Immature natural killer cell (primary cell): ENCODE data around the gene HSBP1L1. TPM values are rescaled to one million over a fixed set of nuclear protein-coding genes. Genes with fewer than 3 reads are reported as not detected.

Experiments used
- DNase-seq, 3 donors: peaks; one replicate each; pipeline ENCODE4 v3.0.0; 2022; ENCODE audit warnings: mixed read lengths in 1 of 3
- H3K27ac Mint-ChIP-seq, 6 donors: one replicate each; pipeline ENCODE4 v1.8.0; 2020; ENCODE audit warnings: mixed read lengths in 6 of 6, mild to moderate bottlenecking in 5 of 6, inconsistent platforms in 4 of 6, moderate library complexity in 3 of 6
- H3K27me3 Mint-ChIP-seq, 3 donors: one replicate each; pipeline ENCODE4 v1.8.0; 2020 to 2021; ENCODE audit warnings: low read depth in 3 of 3, mild to moderate bottlenecking in 3 of 3, mixed read lengths in 3 of 3, moderate library complexity in 3 of 3, inconsistent platforms in 1 of 3
- H3K36me3 Mint-ChIP-seq, 3 donors: one replicate each; pipeline ENCODE4 v1.8.0; 2020; ENCODE audit warnings: mixed read lengths in 3 of 3, inconsistent platforms in 2 of 3, mild to moderate bottlenecking in 2 of 3
- H3K4me1 Mint-ChIP-seq, 2 donors: one replicate each; pipeline ENCODE4 v1.8.0; 2020; ENCODE audit warnings: inconsistent platforms in 2 of 2, mild to moderate bottlenecking in 2 of 2, mixed read lengths in 2 of 2, moderate library complexity in 1 of 2
- H3K4me3 Mint-ChIP-seq, 5 donors: one replicate each; pipeline ENCODE4 v1.8.0; 2020; ENCODE audit warnings: mild to moderate bottlenecking in 5 of 5, mixed read lengths in 5 of 5, inconsistent platforms in 3 of 5, moderate library complexity in 3 of 5
- H3K9me3 Mint-ChIP-seq, 6 donors: one replicate each; pipeline ENCODE4 v1.8.0; 2020; ENCODE audit warnings: mild to moderate bottlenecking in 6 of 6, mixed read lengths in 6 of 6, inconsistent platforms in 4 of 6, moderate library complexity in 3 of 6
- polyA plus RNA-seq, 3 donors: library from polyadenylated mRNA; unstranded; fragments of 300-500 nt; fragmentation: Illumina TruSeq; gene quantifications; one replicate each; pipeline ENCODE4 v1.2.3, GENCODE V29; 2021

The HSBP1L1 gene
- polyA plus RNA-seq, 3 donors from 2014 or later, result 4.2 to 11.8 (median 9.8) TPM

DNA sequence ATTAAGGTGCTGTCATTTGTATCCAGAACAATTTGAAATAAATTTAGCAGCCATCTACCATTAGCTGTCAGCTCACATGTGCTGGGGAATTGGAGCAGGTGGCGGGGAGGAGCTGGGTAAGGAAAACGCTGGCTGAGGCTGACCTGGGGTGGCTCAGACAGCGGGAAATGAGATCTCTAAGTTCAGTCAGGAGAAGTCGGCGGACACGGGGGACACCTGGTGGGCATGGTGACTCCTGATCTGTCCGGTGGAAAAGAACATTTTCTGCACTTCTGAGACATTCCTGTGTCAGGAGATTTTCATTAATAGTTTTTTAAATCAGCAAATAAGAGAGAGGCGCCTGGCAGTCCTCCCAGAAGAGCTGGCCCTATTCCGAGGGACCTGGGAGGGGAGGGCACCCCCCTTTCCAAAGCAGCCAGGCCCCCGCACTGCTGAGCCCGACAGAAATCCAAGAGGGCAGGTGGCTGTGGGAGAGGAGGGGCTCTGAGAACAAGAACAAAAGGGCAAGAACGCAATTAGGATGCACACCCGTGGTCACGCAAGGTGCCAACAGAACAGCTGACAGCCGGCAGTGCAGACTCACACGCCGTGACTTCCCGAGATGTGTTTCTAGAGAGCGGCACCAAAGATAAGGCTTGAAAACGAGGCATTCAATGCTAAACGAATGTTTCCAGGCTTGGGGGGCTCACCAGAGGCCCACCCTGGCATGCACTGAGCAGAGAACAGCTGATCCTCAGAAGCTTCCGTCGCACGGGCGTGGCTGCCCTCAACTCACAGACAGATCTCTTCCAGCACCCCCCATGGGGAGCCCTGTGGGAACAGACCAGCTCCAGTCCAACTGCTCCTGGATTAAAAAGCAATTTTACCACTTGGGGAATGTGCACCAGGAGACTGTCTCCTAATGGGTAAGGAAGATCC lies 39.4 kb upstream of the HSBP1L1 start:
- peaks cover 0 to 11% of the 10 kb centered on the region in 2 donors for H3K4me1 Mint-ChIP-seq
- peaks cover 12 to 16% (median 14%) of the 10 kb centered on the region in 6 donors for H3K9me3 Mint-ChIP-seq
- peaks cover 14 to 36% (median 34%) of the 10 kb centered on the region in 3 donors for H3K36me3 Mint-ChIP-seq
- H3K4me3 Mint-ChIP-seq, result no peak overlapping the region
- DNase-seq, result no peak
- H3K27ac Mint-ChIP-seq, result no peak overlapping the region
- H3K27me3 Mint-ChIP-seq, result peaks cover 0 to 4% (median 0%) of the 10 kb centered on the region in 3 donors

DNA sequence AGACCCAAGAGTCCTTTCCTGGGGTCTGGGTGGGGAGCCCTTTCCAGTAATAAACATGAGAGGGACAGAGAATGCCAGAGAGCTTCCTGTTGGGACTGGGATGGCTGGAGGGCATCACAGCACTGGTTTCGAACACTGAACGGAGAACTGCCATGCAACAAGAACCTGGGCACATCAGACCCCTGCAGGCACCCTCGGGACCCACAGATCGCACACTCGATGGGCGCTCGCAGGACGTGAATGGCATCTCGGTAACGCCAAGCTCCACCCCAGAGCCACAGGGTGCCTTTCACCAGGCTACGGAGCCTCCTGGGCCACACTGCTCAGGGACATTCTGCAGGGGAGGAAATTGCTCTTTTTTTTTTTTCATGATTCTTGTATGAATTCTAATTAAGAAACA lies 38.1 kb upstream of the HSBP1L1 start:
- Mint-ChIP-seq H3K27me3 (peaks cover 0 to 4% (median 1%) of the 10 kb centered on the region in 3 donors), H3K36me3 (peaks cover 18 to 45% (median 42%) of the 10 kb centered on the region in 3 donors), H3K27ac (no peak overlapping the region), H3K4me1 (peaks cover 0 to 11% of the 10 kb centered on the region in 2 donors), H3K9me3 (peaks cover 13 to 27% (median 23%) of the 10 kb centered on the region in 6 donors), H3K4me3 (no peak overlapping the region)
- DNase-seq, result no peak

DNA sequence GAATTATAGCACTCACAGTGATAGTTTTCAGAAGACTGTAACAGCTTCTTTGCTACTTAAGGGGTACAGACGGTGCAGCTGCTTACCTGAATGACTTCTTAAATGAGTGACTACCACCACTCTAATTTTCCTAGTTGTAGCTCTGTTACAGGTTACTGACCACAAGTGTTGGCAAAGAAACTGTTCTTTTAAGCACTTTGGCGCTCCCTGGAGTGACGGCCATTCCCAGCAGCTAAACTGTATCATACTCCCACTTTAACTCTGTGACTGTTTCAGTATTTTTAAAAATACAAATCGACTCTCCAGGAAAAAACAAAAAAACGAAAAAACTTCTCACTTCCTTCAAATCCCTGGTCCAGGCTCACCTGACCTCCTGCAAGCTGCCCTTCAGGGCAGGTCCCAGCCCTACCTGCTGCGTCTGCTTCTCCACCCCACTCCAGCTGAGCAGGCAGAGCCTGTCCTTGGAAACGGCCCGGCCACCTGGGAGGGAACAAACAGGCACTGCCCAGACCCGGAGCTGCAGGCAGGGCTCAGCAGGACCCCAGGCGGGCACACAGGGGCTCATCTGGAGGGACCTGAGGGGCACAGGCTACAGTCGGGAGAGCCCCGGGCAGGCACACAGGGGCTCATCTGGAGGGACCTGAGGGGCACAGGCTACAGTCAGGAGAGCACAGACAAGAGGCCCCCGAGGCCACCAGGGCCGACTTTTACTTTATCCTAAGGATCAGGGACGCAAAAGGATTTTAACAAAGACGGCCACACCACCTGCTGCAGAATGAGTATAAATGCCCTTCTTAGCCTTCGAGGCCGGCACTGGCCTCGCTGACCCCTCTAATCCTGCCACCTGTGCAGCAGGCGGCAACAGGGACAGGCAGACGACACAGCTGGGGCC lies 37.5 kb upstream of the HSBP1L1 start:
- peaks cover 0 to 3% (median 2%) of the 10 kb centered on the region in 3 donors for H3K27me3 Mint-ChIP-seq
- DNase-seq, result no peak
- peaks cover 13 to 32% (median 27%) of the 10 kb centered on the region in 6 donors for H3K9me3 Mint-ChIP-seq
- no peak overlapping the region for H3K4me3 Mint-ChIP-seq
- H3K4me1 Mint-ChIP-seq, result peaks cover 0 to 11% of the 10 kb centered on the region in 2 donors
- no peak overlapping the region for H3K27ac Mint-ChIP-seq
- peaks cover 22 to 49% (median 43%) of the 10 kb centered on the region in 3 donors for H3K36me3 Mint-ChIP-seq

DNA sequence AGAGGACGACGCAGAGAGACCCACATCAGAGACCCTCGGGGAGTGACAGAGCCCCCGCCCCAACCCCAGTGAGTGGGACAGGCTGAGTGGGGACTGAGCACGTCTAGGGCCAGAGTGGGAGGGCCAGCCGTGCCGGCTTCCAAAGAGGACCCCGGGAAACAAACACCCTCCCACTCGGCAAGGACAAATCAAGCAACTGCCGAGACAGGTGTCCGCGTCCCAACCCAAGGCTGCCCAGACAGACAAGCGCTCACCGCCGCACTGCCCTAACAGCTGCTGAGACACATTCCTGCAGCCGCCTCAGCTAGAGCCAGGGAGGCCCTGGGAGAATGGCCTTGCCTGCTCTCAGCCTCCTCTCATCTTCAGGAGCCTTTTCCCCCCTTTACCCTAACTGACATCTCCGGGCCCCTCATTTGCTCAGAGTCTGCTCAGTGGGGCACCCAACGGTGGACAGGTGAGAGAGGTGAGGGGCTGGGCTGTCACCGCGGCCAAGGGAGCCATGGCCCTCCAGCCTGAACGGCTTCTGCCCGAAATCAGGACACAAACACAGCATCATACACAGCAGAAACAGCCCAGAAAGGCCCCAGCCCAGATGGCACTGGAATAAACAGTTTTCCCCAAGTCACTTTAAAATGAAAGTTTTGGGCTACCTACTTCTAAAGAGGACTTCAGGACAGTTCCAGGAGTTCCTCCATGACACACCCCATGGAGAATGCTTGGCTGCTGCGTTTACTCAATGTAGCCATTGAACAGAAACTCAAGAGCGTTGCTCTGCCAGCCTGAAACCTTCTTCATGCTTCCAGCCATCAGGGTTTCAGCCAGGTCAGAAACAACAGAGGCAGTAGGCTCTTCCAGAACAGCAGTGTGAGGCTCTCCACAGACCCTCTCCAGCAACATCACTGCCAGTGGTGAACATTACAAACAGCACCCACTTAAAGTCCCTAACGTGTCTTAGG lies 36.6 kb upstream of the HSBP1L1 start:
- Mint-ChIP-seq H3K36me3 (peaks cover 29 to 58% (median 52%) of the 10 kb centered on the region in 3 donors), H3K27ac (no peak overlapping the region), H3K4me1 (peaks cover 0 to 11% of the 10 kb centered on the region in 2 donors), H3K4me3 (no peak overlapping the region), H3K9me3 (peaks cover 18 to 42% (median 36%) of the 10 kb centered on the region in 6 donors), H3K27me3 (peaks cover 2 to 4% (median 3%) of the 10 kb centered on the region in 3 donors)
- no peak for DNase-seq

DNA sequence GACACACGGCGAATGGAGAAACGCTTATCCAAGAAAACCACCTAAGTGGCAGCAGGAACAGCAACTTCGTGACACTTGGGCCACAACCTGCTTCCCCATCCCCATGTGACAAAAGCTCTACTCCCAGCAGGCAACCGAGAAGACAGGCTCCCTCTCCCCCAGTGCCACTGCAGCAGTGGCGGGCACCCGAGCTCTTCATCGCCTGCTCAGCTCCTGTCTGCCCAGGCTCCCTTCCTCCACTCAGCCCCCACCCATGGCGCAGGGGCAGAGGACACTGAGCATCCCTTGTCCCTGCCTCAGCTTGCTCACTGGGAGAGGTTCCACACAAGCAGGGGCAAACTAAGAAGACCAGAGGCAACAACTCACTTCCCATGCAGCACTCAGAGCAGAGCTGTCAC lies 35.9 kb upstream of the HSBP1L1 start:
- no peak overlapping the region for H3K27ac Mint-ChIP-seq
- no peak overlapping the region for H3K4me3 Mint-ChIP-seq
- no peak for DNase-seq
- H3K4me1 Mint-ChIP-seq, result peaks cover 0 to 11% of the 10 kb centered on the region in 2 donors
- H3K27me3 Mint-ChIP-seq, result peaks cover 2 to 4% (median 3%) of the 10 kb centered on the region in 3 donors
- peaks cover 18 to 48% (median 42%) of the 10 kb centered on the region in 6 donors for H3K9me3 Mint-ChIP-seq
- H3K36me3 Mint-ChIP-seq, result peaks cover 36 to 65% (median 56%) of the 10 kb centered on the region in 3 donors

DNA sequence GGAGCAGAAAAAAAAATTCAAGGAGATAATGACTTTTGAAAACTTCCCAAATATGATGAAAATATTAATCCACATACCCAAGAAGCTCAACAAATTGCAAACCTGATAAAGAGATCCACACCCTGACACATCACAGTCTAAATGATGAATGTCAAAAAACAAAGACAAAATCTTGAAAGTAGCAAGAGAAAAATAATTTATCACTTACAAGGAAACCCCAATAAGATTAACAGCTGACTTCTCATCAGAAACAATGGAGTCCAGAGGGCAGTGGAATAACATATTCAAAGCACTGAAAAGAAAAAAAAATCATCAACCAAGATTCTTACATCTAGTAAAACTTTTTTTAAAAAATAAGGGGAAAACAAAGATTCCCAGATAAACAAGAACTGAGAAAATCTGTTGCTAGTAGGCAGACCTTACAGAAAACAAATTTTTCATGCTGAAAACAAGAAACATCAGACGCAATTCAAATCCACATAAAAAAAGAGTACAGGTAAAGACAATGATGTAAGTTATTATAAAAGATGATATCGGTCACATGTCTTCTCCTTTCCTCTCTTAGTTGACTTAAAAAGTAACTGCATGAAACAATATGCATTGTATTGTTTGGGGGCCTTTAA lies 34.3 kb upstream of the HSBP1L1 start:
- no peak overlapping the region for H3K4me3 Mint-ChIP-seq

DNA sequence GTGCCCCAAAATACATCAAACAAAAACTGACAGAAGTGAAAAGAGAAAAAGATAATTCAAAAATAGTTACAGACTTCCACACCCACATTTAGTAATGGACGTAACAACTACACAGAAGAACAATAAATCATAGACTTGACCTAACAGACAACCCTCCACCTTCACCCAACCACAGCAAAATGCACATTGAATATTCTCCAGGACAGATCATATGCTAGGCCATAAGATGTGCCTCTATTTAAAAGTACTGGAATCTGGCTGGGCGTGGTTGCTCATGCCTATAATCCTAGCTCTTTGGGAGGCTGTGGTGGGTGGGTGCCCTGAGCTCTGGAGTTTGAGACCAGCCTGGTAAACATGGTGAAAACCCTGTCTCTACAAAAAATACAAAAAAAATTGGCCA lies 33.0 kb upstream of the HSBP1L1 start:
- peaks cover 18 to 51% (median 46%) of the 10 kb centered on the region in 6 donors for H3K9me3 Mint-ChIP-seq
- peaks cover 61 to 82% (median 64%) of the 10 kb centered on the region in 3 donors for H3K36me3 Mint-ChIP-seq
- H3K27ac Mint-ChIP-seq, result no peak overlapping the region
- no peak for DNase-seq
- H3K4me3 Mint-ChIP-seq, result peak overlapping the region in 1 of 5 donors; percentile 21
- H3K4me1 Mint-ChIP-seq, result peaks cover 0 to 11% of the 10 kb centered on the region in 2 donors
- H3K27me3 Mint-ChIP-seq, result peaks cover 2 to 8% (median 3%) of the 10 kb centered on the region in 3 donors

More for the DNA sequence above, 34.3 kb upstream of the HSBP1L1 start:
- H3K27me3 Mint-ChIP-seq, result peaks cover 2 to 5% (median 3%) of the 10 kb centered on the region in 3 donors
- H3K9me3 Mint-ChIP-seq, result peaks cover 18 to 51% (median 46%) of the 10 kb centered on the region in 6 donors
- peaks cover 0 to 11% of the 10 kb centered on the region in 2 donors for H3K4me1 Mint-ChIP-seq
- no peak for DNase-seq
- H3K27ac Mint-ChIP-seq, result no peak overlapping the region
- H3K36me3 Mint-ChIP-seq, result peaks cover 48 to 70% (median 59%) of the 10 kb centered on the region in 3 donors

DNA sequence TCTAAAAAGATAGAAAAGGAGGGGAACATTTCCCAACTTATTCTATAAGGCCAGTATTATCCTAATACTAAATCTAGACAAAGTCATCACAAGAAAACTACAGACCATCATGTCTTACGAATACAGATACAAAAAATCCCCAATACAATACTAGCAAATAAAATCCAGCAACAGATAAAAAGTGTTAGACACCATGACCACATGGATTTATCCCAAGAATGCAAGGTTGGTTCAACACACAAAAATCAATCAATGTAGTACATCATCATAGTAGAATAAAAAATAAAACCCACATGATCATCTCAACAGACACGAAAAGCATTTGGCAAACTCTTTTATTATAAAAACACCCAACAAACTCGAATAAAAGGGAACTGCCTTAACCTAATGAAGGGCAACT lies 31.5 kb upstream of the HSBP1L1 start:
- Mint-ChIP-seq H3K27me3 (peaks cover 2 to 7% (median 3%) of the 10 kb centered on the region in 3 donors), H3K9me3 (peaks cover 18 to 51% (median 46%) of the 10 kb centered on the region in 6 donors), H3K4me1 (peaks cover 0 to 11% of the 10 kb centered on the region in 2 donors), H3K4me3 (no peak overlapping the region), H3K36me3 (peaks cover 70 to 89% (median 78%) of the 10 kb centered on the region in 3 donors), H3K27ac (no peak overlapping the region)
- DNase-seq, result no peak

DNA sequence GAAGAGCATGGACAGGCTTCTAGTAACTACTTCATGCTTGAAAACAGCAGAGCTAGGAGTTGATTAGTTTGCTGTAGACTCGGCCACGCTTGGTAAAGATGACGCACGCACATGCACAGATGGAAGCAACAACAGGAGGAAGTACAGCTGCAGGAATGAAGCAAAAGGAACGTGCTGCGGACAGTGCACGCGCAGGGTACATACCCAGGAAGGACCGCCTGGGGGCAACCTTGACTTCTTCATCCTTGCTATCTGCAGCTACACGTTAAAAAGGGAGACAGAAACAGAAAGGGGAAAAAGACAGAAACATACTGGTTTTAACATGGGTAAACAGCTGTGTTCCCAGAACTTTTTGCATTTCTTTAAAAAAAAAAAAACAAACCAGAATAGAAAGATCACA lies 30.7 kb upstream of the HSBP1L1 start:
- H3K4me1 Mint-ChIP-seq, result peaks cover 0 to 9% of the 10 kb centered on the region in 2 donors
- H3K9me3 Mint-ChIP-seq, result peaks cover 15 to 50% (median 44%) of the 10 kb centered on the region in 6 donors
- DNase-seq, result no peak
- H3K36me3 Mint-ChIP-seq, result peaks cover 70 to 89% (median 77%) of the 10 kb centered on the region in 3 donors
- H3K27ac Mint-ChIP-seq, result no peak overlapping the region
- H3K27me3 Mint-ChIP-seq, result peaks cover 2 to 12% (median 3%) of the 10 kb centered on the region in 3 donors
- H3K4me3 Mint-ChIP-seq, result no peak overlapping the region

DNA sequence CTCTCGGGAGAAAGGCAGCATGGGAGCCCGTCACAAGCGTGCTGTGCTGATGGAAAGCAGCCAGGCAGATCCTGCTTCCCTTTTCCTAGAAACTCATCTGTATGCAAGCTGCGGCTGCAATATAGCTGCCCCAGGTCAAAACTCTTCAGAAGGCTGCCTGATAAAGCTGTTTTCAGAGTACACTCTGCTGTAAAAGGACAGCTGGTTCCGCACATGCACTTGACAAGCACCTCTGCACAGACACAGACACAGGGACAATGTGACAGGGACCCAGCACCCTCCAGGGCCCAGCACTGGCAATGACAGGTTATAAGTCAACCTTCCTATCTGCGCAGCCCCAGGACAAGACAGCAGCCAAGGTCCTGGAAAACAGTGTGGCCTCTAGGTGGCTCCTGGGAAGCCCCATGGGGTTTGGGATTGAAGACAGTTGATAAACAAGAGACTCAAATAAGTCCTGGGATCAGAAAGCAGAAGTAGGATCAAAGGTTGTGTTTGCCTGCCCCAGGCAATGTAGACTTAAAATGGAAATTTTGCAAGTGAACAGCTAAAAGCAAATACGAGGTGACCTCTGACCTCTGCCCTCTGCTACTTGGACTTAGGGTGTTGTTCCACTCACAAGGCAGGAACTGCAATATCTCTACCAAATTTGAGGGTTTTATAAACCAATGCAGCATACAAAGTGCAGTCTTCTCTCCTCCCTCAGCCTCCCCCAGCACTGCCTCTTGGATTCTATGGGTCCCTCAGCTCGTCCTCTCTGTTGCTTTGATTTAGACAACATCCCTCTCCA lies 29.9 kb upstream of the HSBP1L1 start:
- Mint-ChIP-seq H3K27ac (no peak overlapping the region), H3K4me1 (peaks cover 0 to 11% of the 10 kb centered on the region in 2 donors), H3K4me3 (no peak overlapping the region), H3K36me3 (peaks cover 63 to 89% (median 77%) of the 10 kb centered on the region in 3 donors), H3K9me3 (peaks cover 12 to 43% (median 37%) of the 10 kb centered on the region in 6 donors), H3K27me3 (peaks cover 2 to 12% (median 3%) of the 10 kb centered on the region in 3 donors)
- no peak for DNase-seq

DNA sequence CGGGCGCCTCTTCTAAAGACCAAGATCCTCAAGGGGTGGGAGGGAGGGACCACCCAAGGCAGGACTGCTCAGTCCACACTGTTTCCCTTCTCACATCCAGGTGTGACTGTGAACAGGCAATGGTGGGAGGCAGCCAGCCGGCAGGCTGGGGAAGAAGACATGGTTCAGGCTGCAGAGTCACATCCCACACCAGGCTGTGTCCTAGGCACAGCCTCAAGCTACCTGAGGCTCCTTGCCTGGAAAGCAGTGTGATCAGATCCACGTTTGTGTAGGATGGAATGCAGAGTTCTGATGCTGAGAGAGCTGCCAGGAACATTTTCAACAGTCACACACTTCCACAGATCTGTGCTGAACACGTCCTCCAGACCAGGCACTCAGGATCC lies 29.4 kb upstream of the HSBP1L1 start:
- H3K27ac Mint-ChIP-seq, result no peak overlapping the region
- no peak for DNase-seq
- H3K4me1 Mint-ChIP-seq, result peaks cover 5 to 17% of the 10 kb centered on the region in 2 donors
- peaks cover 3 to 13% (median 6%) of the 10 kb centered on the region in 3 donors for H3K27me3 Mint-ChIP-seq
- H3K9me3 Mint-ChIP-seq, result peaks cover 6 to 37% (median 31%) of the 10 kb centered on the region in 6 donors
- H3K36me3 Mint-ChIP-seq, result peaks cover 62 to 89% (median 77%) of the 10 kb centered on the region in 3 donors
- no peak overlapping the region for H3K4me3 Mint-ChIP-seq
